ENCODE results near the gene CARD8.
"Not testable (repeated sequence)": the region's sequence is repeated elsewhere in the genome, so short reads cannot be mapped to it uniquely, and the experiment has no call there.

The CARD8 gene

GRCh38 chr19:48255376-48256303, at the start of gene CARD8:
TSS of gene CARD8 (minus strand) at chr19:48255912. CDS start at chr19:48241020, 14,892 bp downstream.
- DNase-seq: peak; percentile 75

DNA sequence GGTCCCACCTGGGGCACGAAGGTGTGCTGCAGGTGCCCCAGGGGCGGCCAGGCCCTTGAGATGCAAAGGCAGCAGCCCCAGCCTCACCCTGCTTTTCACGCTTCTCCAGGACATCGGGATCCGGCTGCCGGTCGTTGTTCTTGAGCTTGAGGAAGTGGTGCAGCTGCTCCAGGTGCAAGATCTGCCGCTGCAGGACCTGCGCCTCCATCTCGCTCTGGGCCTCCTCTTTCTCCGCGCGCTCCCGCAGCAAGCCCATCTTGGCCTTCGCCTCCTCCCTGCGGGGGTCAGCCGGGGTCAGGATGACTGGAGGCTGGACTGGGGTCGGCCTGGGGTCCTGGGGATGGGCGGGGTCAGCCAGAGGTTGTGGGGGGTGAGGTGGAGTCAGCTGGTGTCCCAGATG, 48.2 kb upstream of the CARD8 start:
- no peak for DNase-seq

DNA sequence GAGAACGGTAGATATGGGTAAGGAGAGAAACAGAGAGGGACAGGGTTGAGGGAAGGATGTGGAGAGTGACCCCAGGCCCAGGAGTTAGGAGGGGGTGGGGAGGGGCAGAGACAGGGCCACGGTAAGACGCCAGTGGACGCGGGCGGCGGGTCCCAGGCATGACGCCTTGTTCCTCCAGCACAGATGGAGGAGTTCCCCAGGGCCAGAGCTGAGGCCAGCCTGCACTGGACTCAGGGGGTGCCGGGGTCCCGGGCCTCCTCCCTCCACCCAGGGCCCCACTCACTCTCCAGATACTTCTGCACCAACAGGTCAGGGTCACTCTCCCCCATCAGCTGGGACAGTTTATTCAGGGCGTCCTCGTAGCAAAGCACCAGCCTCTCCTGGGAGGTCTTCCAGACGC, 47.7 kb upstream of the CARD8 start:
- DNase-seq: no peak

- no peak for DNase-seq
These were observed 46.9 kb upstream of the CARD8 start for GRCh38 chr19:48302600-48302959.

DNA sequence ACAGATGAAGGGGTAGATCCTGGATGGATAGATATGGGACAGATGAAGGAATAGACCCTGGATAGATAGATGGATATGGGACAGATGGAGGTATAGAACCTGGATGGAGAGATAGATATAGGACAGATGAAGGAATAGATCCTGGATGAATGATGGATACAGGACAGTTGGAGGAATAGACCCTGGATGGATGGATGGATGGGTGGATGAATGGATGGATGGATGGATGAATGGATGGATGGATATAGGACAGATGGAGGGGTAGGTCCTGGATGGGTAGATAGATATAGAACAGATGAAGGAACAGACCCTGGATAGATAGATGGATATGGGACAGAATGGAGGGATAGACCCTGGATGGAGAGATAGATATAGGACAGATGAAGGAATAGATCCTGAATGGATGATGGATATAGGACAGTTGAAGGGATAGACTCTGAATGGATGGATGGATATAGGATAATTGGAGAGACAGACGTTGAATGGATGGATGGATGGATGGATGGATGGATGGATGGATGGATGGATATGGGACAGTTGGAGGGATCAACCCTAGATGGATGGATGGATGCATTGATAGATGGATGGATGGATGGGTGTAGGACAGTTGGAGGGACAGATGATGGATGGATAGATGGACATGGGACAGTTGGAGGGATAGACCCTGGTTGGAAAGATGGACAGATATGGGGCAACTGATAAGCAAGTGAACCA, 46.3 kb upstream of the CARD8 start:
- DNase-seq: no peak

DNA sequence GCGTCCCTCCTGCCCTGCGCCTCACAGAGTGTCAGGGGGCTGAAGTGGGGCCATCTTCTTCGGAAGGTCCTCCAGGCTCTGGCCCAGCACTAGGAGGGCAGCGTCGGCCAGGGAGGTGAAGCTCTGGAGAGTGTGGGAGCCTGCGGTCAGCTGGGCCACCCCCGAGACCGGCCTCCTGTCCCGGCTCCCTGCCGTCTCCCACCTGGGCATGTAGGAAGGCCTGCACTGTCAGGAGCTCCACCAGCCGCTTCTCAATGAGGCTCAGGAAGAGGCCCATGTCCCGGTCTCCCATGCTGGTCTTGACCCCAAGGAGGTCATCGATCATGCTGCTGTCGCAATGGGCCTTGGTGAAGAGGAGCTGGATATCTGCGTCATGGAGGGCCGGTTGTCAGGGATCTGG, 42.3 kb upstream of the CARD8 start:
- DNase-seq: no peak

DNA sequence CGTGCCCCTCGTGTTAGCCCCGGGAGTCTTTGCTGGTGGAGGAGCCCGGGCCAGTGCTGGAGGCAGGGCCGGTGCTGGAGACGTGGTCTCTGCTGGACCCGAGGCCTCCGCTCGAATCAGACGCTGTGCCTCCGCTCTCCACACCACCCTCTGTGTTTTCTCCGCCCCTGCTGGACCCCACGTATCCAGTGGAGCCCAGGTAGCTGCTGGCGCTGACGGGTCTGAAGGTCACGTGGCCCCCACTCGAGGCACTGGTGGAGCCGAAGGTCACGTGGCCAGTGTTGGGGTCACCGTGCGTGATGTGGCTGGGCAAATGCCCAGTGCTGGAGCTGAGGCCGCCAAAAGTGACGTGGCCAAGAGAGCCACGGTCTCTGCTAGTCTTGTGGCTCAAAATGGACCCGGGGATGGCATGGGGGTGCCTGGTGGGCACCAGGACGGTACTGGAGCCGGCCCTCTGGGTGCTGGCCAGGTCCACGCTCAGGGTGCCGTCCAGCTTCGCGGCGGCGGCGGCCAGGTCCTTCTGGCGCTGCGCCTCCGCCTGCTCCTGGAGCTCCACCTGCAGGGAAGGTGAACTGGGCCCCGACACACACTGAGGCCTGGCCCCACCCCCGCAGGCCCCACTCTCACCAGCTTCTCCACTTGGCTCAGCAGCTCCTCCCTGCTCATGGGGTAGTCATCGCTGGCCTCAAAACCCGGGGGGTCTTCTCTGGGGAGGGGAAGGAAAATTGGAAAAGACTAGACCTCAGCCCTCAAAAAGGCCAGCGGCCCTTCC, 41.4 kb upstream of the CARD8 start:
- DNase-seq: no peak

GRCh38 chr19:48295458-48295857, 39.7 kb upstream of the CARD8 start:
- DNase-seq: no peak

GRCh38 chr19:48292798-48293197, 37.1 kb upstream of the CARD8 start:
- no peak for DNase-seq

DNA sequence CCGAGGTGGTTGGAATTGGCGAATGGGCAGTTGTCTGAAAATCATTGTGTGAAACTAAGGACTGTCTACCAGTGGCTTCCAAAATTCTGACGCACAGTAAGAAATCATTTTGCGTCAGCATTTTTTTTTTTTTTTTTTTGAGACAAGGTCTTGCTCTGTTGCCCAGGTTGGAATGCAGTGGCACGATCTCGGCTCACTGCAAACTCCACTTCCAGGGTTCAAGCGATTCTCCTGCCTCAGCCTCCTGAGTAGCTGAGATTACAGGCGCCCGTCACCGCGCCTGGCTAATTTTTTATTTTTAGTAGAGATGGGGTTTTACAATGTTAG, 35.7 kb upstream of the CARD8 start:
- DNase-seq: not testable (repeated sequence)

DNA sequence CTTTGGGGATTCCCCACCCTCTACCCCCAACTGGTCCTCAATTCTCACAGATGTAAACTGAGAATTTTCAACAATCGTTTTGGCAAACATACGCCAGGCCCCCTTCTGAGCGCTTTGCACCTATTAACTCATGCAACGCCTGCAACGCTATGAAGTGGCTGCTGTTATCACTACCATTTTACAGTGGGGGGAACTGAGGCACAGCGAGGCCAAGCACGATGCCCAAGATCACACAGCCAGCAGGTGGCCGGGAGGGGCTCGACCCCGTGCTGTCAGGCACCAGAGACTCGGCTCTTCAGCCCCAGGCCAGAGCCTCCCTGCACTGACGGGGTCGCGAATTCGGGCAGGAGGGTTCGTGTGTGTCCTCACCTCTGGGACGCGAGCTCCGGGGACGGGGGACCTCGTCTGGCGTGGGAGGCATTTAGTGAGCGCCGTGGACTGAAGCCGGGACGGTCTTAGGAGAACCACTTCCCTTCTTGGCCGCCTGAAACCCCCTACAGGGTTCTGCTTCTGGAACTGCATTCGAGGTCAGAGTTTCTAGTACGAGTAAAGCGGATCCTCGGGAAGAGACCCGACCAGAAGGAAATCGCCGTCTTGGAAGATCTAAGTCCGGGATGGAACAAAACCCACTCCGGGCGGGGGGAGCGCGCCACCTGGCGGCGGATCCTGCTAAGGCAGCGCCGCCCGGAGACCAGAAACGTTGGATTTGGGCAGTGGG, 35.2 kb upstream of the CARD8 start:
- DNase-seq: peak; percentile 22

DNA sequence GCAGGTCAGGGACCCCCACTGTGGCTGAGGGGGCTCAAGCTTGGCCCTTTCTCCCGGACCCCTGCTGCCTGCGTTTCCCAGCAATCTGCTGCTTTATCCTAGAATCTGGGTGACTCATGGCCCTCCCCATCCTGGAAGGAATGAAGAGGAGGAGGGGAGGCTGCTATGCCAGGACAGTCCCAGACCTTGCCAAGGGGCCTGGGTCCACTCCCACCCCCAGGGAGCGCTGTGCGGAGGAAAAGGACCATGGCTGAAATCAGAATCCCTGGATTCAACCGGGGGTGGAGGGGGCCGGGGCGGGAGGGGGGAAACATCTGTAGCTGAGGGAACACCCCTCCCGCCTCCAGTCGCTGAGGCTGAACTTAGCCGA, 34.7 kb upstream of the CARD8 start:
- no peak for DNase-seq

GRCh38 chr19:48287748-48288147, 32.0 kb upstream of the CARD8 start:
- no peak for DNase-seq

DNA sequence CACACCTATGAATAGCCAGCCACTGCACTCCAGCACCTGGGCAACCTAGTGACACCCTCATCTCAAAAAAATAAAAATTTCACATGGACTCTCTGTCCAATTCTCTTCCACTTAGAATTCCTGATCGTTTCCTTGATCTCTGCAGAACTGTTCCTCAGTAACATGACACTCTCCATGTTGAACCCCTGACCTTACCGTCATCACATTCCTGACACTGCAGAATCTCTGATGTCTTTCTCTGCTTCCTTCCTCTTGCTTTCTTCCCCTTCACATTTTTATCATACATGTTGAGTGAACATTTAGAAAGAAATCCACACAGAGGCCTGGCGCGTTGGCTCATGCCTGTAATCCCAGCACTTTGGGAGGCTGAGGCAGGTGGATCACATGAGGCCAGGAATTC, 29.2 kb upstream of the CARD8 start:
- no peak for DNase-seq

GRCh38 chr19:48283908-48284307, 28.2 kb upstream of the CARD8 start:
- DNase-seq: no peak

- DNase-seq: no peak
These were observed 24.0 kb upstream of the CARD8 start for GRCh38 chr19:48279747-48280146.

GRCh38 chr19:48274938-48275337, 19.2 kb upstream of the CARD8 start:
- DNase-seq: no peak

DNA sequence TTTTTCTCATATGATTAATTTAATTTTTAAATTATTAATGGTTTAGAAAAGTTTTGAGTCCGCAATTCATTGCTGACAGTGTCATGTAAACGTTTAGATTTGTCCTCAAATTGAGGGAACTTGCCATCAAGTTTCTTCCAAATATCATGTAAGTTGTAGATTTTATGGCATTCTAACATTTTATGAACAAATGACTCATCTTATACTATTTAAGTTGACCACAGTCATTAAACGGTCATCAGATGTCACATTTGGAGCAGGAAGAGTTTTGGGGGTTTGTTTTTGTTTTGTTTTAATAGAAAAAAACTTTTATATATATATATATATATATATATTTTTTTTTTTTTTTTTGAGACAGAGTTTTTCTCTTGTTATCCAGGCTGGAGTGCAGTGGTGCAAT, 18.5 kb upstream of the CARD8 start:
- DNase-seq: no peak

DNA sequence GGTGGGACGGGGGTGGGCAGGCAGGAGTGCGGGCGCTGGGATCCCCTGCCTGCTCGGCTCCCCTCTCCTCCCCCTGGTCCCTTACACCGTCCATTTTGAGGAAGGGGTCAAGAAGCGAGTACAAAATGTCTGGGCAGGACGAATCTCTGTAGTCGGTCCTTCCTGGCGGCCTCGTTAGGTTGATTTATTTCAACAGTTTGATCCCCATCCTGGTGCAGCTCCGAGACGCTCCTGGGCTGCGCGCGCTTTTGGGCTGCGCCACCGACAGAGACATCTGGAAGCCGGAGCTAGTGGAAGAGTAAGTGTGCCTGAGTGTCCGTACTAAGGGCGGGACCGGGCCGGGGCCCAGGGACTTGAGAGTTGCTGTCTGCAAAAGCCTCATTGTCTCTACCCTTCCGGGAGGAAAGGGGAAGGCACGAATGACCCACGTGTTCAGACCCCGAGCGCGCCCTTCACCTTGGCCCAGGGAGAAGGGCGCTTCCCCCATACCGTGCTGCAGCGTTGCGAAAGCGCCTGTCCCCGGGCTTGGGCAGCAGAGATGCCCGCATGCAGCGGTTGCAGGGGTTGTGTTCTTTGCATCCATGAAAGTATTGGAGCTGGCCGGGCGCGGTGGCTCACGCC, 15.9 kb upstream of the CARD8 start:
- DNase-seq: no peak

DNA sequence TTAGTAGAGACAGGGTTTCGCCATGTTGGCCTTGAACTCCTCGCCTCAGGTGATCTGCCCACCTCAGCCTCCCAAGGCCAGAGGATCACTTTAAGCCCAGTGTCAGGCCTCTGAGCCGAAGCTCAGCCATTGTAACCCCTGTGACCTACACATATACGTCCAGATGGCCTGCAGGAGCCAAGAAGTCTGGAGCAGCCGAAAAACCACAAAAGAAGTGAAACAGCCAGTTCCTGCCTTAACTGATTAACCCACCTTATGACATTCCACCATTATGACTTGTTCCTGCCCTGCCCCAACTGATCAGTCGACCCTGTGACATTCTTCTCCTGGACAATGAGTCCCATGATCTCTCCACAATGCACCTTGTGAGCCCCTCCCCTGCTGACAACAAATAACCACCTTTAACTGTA, 13.9 kb upstream of the CARD8 start:
- DNase-seq: not testable (repeated sequence)

DNA sequence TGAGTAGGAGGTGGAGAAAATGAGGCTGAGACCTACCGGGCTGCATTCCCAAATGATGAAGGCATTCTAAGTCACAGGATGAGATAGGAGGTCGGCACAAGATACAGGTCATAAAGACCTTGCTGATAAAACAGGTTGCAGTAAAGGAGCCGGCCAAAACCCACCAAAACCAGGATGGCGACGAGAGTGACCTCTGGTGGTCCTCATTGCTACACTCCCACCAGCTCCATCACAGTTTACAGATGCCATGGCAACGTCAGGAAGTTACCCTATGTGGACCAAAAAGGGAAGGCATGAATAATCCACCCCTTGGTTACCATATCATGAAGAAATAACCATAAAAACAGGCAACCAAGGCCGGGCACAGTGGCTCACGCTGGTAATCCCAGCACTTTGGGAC, 9.6 kb upstream of the CARD8 start:
- DNase-seq: not testable (repeated sequence)

DNA sequence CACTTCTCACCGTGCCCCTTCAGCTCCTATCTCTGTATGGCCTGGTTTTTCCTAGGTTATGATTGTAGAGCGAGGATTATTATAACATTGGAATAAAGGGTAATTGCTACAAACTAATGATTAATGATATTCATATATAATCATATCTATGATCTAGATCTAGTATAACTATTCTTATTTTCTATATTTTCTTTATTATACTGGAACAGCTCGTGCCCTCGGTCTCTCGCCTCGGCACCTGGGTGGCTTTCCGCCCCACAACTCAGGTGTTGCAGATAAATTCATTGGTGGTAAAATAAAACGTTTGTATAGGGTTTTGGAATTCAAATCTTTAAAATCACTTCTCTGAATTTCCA, 4.6 kb upstream of the CARD8 start:
- not testable (repeated sequence) for DNase-seq

DNA sequence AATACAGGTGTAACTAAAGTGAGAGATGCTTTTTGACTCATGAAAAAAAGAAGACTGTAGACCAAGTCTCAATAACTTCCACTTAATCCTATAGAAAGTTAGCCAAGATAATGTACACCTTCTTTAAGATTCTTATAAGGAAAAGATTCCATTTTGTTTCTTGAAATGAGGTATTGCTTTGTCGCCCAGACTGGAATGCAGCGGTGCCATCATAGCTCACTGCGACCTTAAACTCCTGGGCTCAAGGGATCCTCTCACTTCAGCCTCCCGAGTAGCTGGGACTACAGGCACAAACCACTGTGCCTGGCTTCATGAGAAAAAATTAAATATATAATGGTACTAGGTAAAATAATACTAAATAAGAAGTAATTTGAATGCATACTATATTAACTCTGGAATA, 3.3 kb upstream of the CARD8 start:
- not testable (repeated sequence) for DNase-seq
